NCI-H2107 treated with DMSO at 0.1 percent for 48 hours (cell line): Measurements from ENCODE around the gene SYT3.
"Not testable (repeated sequence)": the region's sequence is repeated elsewhere in the genome, so short reads cannot be mapped to it uniquely, and the experiment has no call there.

Source experiments
- DNase-seq: peaks from one replicate; lab custom pipeline; 2025; ENCODE audit not compliant: unreplicated experiment; lab: John Stamatoyannopoulos, UW

Gene SYT3

DNA sequence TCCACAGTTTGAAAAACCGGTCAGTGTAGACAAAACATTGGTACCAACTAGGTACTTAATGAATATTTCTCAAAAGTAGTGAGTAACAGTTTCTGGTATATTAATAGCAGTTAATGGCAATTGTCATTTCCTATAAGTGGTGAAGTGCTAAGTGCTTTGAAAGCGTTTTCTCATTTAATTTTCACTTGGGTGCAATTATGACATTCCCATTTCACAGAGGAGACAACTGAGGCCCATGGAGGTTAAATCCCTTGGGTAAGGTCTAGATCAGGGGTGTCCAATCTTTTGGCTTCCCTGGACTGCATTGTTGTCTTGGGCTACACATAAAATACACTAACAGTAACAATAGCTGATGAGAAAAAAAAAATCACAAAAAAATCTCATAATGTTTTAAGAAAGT is 687 bp upstream of the SYT3 start:
- DNase-seq: no peak

DNA sequence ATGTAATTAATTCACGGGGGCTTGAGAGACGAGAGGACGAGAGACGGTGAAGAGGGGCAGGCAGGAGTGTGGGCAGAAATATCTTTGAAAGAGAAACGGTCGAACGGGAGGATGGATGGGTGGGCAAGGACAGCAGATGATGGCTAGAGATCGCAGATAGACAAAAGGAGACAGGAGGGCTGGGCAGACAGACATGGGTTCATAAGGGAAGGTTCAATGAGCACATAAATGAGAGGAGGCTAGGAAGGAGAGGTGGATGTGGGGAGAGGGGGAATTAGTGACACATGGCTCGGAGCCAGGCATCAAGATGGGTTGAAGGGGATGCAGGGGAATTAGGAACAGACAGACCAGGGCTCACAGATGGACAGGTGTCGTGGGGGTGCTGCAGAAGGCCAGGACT is 1.1 kb downstream of the SYT3 start:
- DNase-seq: no peak

DNA sequence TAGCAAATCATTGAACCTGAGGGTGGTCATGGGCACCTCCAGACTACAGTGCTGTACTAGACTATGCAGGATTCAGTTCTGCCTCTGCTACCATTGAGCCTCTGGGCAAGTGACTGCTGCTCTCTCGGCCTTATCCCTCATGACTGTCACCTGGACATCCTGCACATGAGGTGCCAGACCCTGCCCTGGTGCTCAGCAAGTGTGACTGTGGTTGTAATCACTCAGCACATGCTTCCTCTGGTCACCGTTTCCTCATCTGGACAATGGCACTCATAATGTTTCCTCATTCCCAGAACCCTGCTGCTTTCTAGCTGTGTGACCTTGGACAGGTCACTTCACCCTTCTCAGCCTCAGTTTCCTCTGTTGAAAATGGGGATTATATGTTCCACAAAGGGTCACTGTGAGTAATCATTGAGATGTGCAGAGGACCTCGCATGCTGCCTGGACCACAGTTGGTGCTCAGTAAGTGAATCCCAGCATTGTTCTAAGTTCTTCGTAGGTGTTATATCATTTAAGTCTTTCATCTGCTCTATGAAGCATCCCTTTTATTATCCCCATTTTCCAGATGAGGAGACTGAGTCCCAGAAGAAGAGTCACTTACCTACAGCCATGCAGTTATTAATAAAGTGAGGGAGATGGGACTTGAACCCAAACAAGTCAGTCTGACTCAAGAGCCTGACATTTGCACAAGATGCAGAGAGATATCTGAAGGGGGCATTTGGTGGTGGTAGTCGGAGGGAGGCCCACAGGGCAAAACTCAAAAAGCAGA is 3.2 kb downstream of the SYT3 start:
- no peak for DNase-seq

DNA sequence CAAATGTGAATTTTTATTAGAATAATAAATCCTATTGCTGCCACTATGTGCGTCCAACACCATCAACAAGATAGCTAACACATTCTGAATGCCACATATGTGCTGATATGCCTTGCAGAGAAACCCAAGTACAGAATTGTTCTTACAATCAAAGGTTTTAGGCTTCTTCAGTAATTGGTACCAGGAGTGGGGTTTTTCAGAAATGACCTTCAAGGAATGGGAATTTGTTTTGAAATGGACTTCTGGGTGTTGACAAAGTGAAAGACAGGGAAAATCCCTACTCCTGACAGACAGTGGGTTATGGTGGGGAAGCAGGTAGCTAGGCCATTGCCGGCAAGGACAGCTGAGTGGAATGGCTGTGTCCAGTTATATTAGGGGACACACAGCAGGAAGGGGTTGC is 5.7 kb downstream of the SYT3 start:
- DNase-seq: no peak

DNA sequence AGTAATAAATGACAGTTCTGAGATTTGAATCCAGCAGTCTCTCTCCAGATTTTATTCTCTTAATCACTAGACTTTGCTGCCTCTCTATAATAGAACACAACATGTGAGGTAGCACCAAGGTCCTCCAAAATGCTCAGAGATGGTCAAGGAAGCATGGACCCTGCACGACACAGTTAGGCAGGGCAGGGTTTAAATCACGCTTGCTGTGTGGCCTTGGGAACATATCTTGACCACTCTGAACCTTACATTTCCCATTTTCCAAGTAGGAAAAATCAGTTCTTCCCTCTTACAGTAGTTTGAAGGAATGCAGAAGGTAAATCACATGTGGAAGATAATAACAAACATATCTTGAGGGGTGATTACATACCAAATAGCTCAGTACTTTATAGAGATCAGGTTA is 6.3 kb downstream of the SYT3 start:
- DNase-seq: no peak

DNA sequence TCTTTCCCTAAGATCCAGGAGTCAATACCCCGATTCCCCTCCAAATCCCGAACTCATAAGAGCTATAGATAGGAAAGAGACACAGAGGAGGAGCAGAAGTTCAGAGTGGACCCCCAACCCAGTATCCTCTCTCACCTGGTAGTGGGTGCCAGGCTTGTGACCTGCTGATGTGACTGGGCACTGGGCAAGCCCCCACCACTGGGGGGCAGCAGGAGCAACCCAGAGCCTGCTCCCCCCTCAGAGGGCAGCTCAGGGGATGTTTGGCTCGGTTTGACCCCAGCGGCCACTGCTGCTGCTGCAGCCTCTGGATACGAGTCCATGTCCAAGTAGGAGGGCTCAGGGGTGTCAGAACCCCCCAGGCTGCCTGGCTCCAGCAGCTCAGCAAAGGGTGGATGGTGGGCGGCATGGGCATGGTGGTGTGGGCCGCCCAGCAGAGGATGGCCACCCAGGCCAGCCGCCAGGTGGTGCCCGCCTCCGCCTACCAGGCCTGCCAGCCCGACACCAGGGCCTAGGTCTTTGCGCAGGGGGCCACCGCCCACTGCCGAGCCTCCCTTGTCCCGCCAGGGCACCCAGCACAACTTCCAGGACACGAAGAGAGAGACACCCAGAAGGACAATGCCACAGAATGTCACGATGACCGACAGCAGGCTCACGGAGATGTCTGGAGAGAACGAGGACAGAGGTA is 7.4 kb downstream of the SYT3 start:
- DNase-seq: no peak

DNA sequence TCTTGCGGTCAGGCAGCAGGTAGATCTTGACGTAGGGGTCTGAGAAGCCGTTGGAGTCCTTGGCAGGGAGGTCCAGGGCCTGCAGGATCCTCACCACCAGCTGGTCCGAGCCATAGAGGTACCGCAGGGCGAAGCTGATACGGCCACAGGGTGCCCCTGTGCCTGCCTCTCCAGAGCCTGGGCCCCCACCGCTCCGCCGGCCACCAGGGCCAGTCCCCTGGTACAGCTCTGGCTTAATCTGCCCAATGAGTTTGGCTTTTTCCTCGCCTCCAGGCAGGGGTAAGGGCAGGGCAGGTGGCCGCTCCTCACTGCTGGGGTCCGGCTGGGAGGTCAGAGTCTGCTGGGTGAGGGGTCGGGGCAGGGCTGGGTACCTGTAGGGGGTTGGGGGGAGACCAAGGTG is 9.9 kb downstream of the SYT3 start:
- DNase-seq: no peak

DNA sequence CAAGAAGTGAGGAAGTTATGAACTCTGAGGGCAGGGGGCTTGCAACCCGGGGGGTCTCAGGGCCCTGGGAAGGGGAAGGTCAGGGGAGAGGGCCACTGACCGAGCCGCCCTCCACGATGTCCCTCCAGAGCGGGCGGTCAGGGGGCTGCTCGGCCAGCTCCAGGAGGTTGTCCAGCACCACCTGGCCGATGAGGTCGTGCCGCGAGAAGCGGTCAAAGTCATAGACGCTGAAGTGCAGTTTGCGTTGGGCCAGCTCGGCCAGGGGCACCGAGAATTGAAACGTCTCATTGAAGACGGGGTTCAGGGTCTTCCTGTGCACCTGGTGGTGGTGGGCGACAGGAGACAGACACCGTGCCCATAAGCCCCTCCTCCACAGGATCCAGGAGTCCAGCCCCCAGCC is 10.5 kb downstream of the SYT3 start:
- DNase-seq: no peak

DNA sequence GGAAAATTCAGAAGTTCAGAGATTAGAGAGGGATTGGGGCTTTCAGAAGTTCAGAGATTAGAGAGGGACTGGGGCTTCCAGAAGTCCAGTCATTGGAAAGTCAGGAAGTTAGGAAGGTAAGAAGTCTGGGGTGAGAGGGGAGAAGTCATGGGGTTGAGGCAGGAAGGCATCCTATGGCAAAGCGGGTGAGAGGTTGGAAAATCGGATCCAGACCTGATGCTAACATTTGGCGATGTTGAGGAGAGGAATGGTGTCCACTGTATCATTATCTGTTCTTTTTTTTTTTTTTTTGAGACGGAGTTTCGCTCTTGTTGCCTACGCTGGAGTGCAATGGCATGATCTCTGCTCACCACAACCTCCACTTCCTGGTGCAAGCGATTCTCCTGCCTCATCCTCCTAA is 11.1 kb downstream of the SYT3 start:
- no peak for DNase-seq

DNA sequence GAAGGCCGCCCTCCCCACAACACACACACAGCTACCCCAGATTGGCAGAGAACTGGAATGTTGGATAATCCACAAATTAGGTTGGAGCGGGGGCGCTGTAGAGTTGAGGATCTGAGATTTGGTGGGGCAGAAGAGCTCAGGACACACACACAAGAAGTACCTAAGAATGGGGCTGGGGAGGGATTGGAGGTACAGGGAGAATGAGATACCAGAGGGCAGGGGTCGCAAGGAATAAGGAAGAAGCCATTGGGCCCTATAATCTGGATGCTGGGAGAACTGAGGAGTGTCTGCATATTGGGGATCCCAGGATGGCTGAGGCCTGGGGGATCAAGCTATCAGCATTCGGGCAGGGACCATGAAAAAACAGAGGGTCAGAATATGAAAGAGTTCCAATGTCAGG is 11.5 kb downstream of the SYT3 start:
- no peak for DNase-seq

DNA sequence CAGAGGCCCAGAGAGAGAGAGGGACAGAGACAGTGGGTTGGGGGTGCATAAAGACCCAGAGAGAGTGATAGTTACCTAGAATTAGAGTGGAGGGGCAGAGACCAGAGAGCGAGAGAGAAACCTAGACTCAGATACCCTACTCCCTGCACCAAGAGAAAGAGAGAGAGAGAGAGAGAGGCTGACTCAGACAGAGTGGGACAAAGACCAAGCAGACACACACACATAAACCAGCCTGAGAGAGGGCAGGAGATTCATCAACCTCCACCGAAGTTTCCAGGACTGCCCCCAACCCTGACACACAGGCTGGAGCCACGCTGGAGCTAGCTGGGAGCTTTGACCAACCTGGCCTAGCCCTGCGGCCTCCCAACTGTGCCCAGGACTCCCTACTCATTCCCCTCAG is 12.9 kb downstream of the SYT3 start:
- no peak for DNase-seq

DNA sequence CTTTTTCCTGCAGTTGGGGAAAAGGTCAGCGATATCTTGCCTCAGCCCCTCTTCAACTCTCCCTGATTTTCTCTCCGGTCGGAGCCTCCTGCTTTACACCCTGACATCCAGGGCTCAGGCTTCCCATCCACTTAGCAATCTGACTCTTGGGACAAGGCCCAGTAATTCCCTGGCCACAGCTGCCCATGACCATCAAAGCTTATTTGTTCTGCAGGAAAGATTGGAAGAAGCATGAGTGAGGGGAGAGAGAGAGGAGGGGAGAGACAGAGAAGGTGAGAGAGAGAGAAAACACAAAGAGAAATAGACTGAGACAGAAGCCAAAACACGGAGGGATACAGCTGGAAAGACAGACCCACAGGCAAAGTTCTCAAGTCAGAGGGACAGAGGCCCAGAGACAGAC is 13.7 kb downstream of the SYT3 start:
- DNase-seq: no peak

DNA sequence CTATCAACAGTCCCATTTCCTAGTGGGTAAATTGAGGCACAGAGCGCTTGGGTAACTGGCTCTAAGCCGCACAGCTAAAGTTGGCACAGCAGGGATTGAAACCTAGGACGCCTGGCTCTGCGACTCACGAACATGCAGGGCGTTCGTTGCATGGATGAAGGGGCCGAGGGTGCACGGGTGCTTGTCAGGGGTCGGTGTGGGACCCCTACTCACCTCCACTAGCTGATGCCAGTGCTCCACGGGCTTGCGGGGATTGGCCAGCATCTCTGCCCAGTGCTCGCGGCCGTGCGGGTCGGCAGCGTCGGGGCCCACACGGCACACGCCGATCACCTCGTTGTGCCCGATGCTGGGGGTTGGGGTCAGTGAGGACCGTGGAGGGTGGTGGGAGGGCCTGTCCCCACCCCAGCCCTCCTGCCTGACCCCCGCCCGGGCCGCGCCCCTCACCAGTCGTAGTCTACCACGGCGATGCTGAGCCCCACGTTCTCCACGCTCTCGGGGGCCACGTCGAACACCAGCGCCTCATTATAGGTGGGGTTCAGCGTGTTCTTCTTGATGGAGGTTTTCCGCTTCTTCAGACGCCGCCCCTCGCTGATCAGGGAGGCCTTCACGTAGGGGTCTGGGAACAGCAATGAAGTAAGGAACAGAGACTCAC is 14.6 kb downstream of the SYT3 start:
- no peak for DNase-seq

DNA sequence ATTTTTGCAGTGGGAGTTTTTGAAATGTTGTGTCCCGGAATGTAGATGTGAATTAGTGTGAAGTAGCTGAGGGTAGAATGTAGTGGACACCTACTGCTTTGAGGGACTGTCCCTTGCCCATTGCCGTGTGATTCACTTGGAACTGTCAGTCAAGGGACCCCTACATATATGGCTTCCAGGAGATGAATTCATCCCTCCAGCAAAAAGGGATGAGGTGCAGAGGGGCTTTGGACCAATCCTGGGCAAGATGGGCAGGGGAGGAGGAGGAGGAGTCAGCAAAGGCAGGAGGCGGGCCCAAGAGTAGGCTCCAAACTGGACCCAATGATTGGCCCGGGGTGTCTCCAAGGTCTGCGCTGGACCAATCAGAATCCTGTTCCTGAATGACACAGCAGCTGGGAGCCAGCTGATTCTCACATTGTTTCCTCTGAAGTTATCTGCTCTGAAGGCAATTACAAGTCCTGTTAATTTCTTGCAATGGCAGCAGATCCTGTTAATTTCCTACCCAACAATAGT is 19.2 kb downstream of the SYT3 start:
- DNase-seq: not testable (repeated sequence)

DNA sequence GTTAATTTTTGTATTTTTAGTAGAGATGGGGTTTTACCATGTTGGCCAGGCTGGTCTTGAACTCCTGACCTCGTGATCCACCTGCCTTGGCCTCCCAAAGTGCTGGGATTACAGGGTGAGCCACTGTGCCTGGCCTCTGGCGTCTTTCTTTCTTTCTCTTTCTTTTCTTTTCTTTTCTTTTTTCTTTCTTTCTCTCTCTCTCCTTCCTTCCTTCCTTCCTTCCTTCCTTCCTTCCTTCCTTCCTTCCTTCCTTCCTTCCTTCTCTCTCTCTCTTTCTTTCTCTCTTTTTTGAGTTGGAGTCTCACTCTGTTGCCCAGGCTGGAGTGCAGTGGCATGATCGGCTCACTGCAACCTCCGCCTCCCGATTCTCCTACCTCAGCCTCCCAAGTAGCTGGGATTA is 20.5 kb downstream of the SYT3 start:
- DNase-seq: not testable (repeated sequence)

DNA sequence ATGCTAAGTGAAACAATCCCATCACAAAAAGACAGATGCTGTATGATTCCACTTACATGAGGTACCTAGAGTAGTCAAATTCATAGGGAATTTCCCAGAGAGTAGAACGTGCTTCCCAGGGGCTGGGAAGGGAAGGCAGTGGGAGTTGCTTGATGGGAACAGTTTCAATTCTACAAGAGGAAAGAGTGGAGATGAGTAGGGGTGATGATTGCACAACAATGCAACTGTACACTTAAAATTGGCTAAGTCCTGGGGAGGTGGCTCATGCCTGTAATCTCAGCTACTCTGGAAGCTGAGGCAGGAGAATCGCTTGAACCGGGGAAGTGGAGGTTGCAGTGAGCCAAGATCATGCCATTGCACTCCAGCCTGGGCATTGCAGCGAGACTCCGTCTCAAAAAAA is 21.3 kb downstream of the SYT3 start:
- not testable (repeated sequence) for DNase-seq

DNA sequence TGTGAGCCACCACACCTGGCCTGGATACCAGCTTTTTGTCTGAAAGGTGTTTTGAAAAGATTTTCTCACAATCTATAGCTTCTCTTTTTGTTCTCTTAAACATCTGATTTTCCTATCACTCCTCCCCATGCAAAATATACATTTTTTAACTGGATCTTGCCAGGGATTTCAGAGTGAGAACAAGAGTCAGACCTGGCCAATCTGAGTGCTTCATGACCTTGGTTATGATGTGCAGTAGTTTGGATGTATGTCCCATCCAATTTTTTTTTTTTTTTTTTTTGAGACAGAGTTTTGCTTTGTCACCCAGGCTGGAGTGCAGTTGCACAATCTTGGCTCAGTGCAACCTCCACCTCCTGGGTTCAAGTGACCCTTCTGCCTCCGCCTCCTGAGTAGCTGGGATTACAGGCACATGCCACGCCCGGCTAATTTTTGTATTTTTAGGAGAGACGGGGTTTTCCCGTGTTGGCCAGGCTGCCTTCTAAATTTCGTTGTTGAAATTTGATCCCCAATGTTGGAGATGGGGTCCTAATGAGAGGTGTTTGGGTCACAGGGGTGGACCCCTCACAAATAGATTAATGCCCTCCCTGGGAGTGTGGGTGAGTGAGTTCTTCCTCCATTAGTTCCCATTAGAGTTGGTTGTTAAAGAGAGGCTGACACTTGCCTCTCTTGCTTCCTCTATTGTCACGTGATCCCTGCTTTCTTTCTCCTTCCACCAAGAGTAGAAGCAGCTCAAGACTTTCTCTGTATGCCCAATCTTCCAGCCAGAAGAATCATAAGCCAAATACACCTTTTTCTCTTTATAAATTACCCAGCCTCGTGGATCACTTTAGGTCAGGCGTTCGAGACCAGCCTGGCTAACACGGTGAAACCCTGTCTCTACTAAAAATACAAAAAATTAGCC is 26.9 kb downstream of the SYT3 start:
- not testable (repeated sequence) for DNase-seq

DNA sequence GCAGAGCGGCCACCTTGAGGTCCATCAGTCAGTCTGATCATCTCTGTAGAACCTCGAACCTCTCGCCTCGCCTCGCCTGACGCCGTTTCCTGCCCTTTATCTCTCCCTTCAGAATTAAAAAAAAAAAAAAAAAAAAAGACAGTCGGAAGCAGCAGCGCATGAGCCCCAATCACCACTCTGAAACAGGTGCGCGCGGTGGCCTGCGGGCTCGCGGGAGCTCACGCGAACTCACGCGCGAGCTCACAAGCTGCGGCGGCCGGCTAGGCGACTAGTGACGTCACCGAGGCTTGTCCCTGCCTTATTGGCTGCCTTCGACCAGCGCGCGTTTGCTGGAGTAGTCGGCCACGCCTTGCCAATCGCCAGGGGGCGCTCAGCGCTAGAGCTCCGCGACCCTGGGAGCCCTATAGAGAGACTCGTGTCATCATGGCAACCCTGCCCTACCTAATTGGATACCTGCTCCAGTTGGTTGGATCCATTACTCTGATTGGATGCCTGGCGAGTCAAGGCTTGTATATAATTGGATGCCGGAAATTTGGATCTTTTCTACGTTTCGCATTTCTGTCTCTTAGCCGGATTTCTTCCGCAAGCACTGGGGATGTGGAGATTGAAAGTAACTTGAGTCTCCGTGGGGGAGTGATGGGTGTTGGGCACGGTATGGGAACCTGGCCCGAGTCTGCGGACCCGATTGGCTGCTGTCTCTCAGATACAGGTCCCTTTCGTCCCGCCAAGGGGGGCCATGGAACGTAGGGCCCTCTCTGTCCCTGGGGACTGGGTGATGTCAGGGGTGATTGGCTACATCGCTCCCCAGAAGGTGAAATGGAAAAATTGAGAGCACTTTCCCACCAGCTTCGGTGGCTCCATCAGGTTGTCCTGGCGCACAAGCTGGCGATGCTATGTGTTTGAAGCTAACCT is 31.6 kb downstream of the SYT3 start:
- no peak for DNase-seq

DNA sequence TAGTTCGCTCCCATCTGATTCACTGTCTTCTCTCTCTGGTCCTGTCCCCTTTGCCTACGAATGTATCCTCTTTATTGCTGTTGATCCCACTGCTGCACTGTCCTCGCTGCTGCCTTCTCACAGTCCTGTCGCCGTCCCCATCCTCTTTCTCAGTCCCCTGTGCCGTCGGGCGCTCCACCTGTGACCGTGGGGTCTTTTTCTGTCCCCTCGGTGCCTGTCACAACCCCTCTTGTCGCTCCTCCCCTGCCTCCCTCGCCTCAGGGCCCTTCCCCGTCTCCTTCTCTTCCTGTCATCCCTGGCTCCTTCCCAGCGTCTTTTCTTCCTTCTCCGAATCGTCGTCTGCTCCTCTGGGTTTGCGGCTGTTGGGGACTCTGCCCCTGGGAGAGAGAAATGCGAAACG is 32.3 kb downstream of the SYT3 start:
- DNase-seq: no peak
